Neural cell (in vitro differentiated cells): ENCODE results near the gene TMEM202. TPM values are rescaled to one million over a fixed set of nuclear protein-coding genes. Genes with fewer than 3 reads are reported as not detected.
"Not testable (repeated sequence)": the region's sequence is repeated elsewhere in the genome, so short reads cannot be mapped to it uniquely, and the experiment has no call there.

Experiments used
- H2AFZ ChIP-seq: fragments of 200-600, 300-800 bp; sonication (generic), shearing (Covaris generic); 2 replicates; pipeline ENCODE4 v1.6.0; 2014; ENCODE audit warnings: low read depth, mild to moderate bottlenecking, antibody characterized with exemption, low read length, moderate library complexity
- H3F3A ChIP-seq: fragments of 200-600 bp; shearing (Covaris generic); 2 replicates; pipeline ENCODE4 v1.6.1; 2016; ENCODE audit warnings: mild to moderate bottlenecking, moderate library complexity, mixed read lengths, antibody characterized with exemption, low read length; ENCODE audit not compliant: insufficient read depth, poor library complexity, severe bottlenecking
- H3K27ac ChIP-seq: fragments of 200-600, 300-800 bp; sonication (generic), shearing (Covaris generic); 2 replicates; pipeline ENCODE4 v1.5.1; 2014; ENCODE audit warnings: mild to moderate bottlenecking, low read length, moderate library complexity
- H3K27me3 ChIP-seq: fragments of 300-800, 200-600 bp; sonication (generic), shearing (Covaris generic); 2 replicates; pipeline ENCODE4 v1.6.0; 2014; ENCODE audit warnings: mild to moderate bottlenecking, low read depth, low read length, moderate library complexity; ENCODE audit not compliant: insufficient read depth
- H3K36me3 ChIP-seq: fragments of 300-800, 200-600 bp; sonication (generic), shearing (Covaris generic); 2 replicates; pipeline ENCODE4 v1.5.1; 2014; ENCODE audit warnings: mild to moderate bottlenecking, antibody characterized with exemption, low read length, moderate library complexity; ENCODE audit not compliant: insufficient read depth
- H3K4me2 ChIP-seq: fragments of 300-800, 200-600 bp; sonication (generic), shearing (Covaris generic); 2 replicates; pipeline ENCODE4 v1.6.0; 2014; ENCODE audit warnings: mild to moderate bottlenecking, low read length
- H3K4me3 ChIP-seq: fragments of 300-800, 200-600 bp; sonication (generic), shearing (Covaris generic); 2 replicates; pipeline ENCODE4 v1.5.1; 2014; ENCODE audit warnings: mild to moderate bottlenecking, low read length, moderate library complexity
- H3K79me2 ChIP-seq: fragments of 200-600 bp; shearing (Covaris generic); replicated peaks from 2 replicates; pipeline ENCODE4 v1.6.0; 2014; ENCODE audit warnings: mild to moderate bottlenecking, low read length, moderate library complexity; ENCODE audit not compliant: insufficient read depth
- H3K9ac ChIP-seq: fragments of 300-800, 200-600 bp; sonication (generic), shearing (Covaris generic); 2 replicates; pipeline ENCODE4 v1.6.1; 2016; ENCODE audit warnings: mild to moderate bottlenecking, low read length, mixed read lengths
- H3K9me2 ChIP-seq: fragments of 200-600 bp; shearing (Covaris generic); 2 replicates; pipeline ENCODE4 v1.6.1; 2016; ENCODE audit warnings: mild to moderate bottlenecking, low read length, mixed read lengths; ENCODE audit not compliant: insufficient read depth
- H3K9me3 ChIP-seq: fragments of 200-600, 300-800 bp; sonication (generic), shearing (Covaris generic); 2 replicates; pipeline ENCODE4 v1.6.1; 2016; ENCODE audit warnings: mild to moderate bottlenecking, mixed run types, low read length, moderate library complexity, mixed read lengths
- H4K20me1 ChIP-seq: fragments of 200-600 bp; shearing (Covaris generic); 2 replicates; pipeline ENCODE4 v1.6.1; 2016; ENCODE audit warnings: mild to moderate bottlenecking, mixed run types; ENCODE audit not compliant: insufficient read depth
- CTCF ChIP-seq: fragments of 450-650 bp; IDR thresholded peaks from 2 replicates; pipeline ENCODE4 v1.5.1; 2014; ENCODE audit warnings: antibody characterized with exemption, mild to moderate bottlenecking, moderate library complexity; ENCODE audit not compliant: poor library complexity, severe bottlenecking
- EP300 ChIP-seq: fragments of 450-650 bp; conservative IDR thresholded peaks from 2 replicates; pipeline ENCODE4 v1.6.1; 2014; ENCODE audit warnings: antibody characterized with exemption, mild to moderate bottlenecking, moderate library complexity; ENCODE audit not compliant: poor library complexity, severe bottlenecking
- EZH2 ChIP-seq: fragments of 200-600, 300-800 bp; shearing (Covaris generic), sonication (generic); IDR thresholded peaks from 2 replicates; pipeline ENCODE4 v1.6.1; 2014; ENCODE audit warnings: antibody characterized with exemption, low read length, borderline replicate concordance, mild to moderate bottlenecking; ENCODE audit not compliant: insufficient read depth, poor library complexity, severe bottlenecking
- MXI1 ChIP-seq: fragments of 450-650 bp; conservative IDR thresholded peaks from 2 replicates; pipeline ENCODE4 v1.6.1; 2014; ENCODE audit warnings: antibody characterized with exemption, mild to moderate bottlenecking; ENCODE audit not compliant: poor library complexity, severe bottlenecking
- POLR2AphosphoS5 ChIP-seq: IDR thresholded peaks from 2 replicates; pipeline ENCODE4 v1.6.1; 2012
- RAD21 ChIP-seq: fragments of 450-650 bp; conservative IDR thresholded peaks from 2 replicates; pipeline ENCODE4 v1.6.1; 2014; ENCODE audit warnings: antibody characterized with exemption, mild to moderate bottlenecking, moderate library complexity
- REST ChIP-seq: IDR thresholded peaks from 2 replicates; pipeline ENCODE4 v1.6.1; 2012; ENCODE audit warnings: borderline replicate concordance
- SMC3 ChIP-seq: fragments of 450-650 bp; conservative IDR thresholded peaks from 2 replicates; pipeline ENCODE4 v1.6.1; 2014; ENCODE audit warnings: antibody characterized with exemption, mild to moderate bottlenecking, moderate library complexity; ENCODE audit not compliant: poor library complexity
- TAF1 ChIP-seq: IDR thresholded peaks from 2 replicates; pipeline ENCODE4 v1.6.1; 2012; ENCODE audit warnings: low read depth
- polyA plus RNA-seq: library from polyadenylated mRNA; depleted of rRNA; stranded (reverse); fragments of >200 nt; gene quantifications from 2 replicates; pipeline ENCODE4 v1.2.3, GENCODE V29; 2014

The TMEM202 gene
- polyA plus RNA-seq, 1 donor from 2014 or later, result not detected

GRCh38 chr15:72426753-72427152, 28.6 kb downstream of the TMEM202 start:
- Histone ChIP-seq H3K79me2 (no peaks in the 10 kb centered on the region), H4K20me1 (no peaks in the 10 kb centered on the region), H3F3A (no peaks in the 10 kb centered on the region), H3K27ac (no peak overlapping the region), H3K9ac (no peak overlapping the region), H3K9me3 (no peaks in the 10 kb centered on the region), H3K27me3 (no peaks in the 10 kb centered on the region), H2AFZ (no peak overlapping the region), H3K4me3 (no peak overlapping the region), H3K9me2 (no peaks in the 10 kb centered on the region), H3K36me3 (no peaks in the 10 kb centered on the region), H3K4me2 (no peak overlapping the region)
- TF ChIP-seq POLR2AphosphoS5 (no peak), TAF1 (no peak), REST (no peak), SMC3 (no peak), EP300 (no peak), RAD21 (no peak)

GRCh38 chr15:72437650-72438316, 39.7 kb downstream of the TMEM202 start:
- Histone ChIP-seq H3K9me3 (no peaks in the 10 kb centered on the region), H3K9ac (no peak overlapping the region), H4K20me1 (no peaks in the 10 kb centered on the region), H3K27me3 (no peaks in the 10 kb centered on the region), H3K4me3 (no peak overlapping the region), H3F3A (no peaks in the 10 kb centered on the region), H3K36me3 (no peaks in the 10 kb centered on the region), H3K27ac (no peak overlapping the region), H3K9me2 (no peaks in the 10 kb centered on the region), H2AFZ (no peak overlapping the region), H3K79me2 (no peaks in the 10 kb centered on the region), H3K4me2 (no peak overlapping the region)
- no peak for TF ChIP-seq REST
- TF ChIP-seq CTCF, result no peak
- TF ChIP-seq EP300, result no peak
- no peak for TF ChIP-seq RAD21
- no peak for TF ChIP-seq EZH2
- no peak for TF ChIP-seq POLR2AphosphoS5
- no peak for TF ChIP-seq TAF1
- no peak for TF ChIP-seq MXI1
- TF ChIP-seq SMC3, result no peak

GRCh38 chr15:72442848-72443247, 44.7 kb downstream of the TMEM202 start:
- not testable (repeated sequence) for H3K9ac ChIP-seq, H3K9me3 ChIP-seq, H3K27ac ChIP-seq, H4K20me1 ChIP-seq, H3K79me2 ChIP-seq, H2AFZ ChIP-seq, H3F3A ChIP-seq, H3K9me2 ChIP-seq, H3K27me3 ChIP-seq, H3K4me2 ChIP-seq, H3K36me3 ChIP-seq, H3K4me3 ChIP-seq
